Esophagus muscularis mucosa (tissue), 3 donors: Measurements from ENCODE around the gene LEFTY2.

Source experiments
- CTCF ChIP-seq, 3 experiments: fragments of 200-600 bp in 2 of 3; fragments of 450-650 bp in 1 of 3; sonication (generic) in 2 of 3; IDR thresholded peaks; one replicate each; pipeline ENCODE4 v1.5.1; 2017 to 2019; ENCODE audit warnings: antibody characterized with exemption in 3 of 3, mild to moderate bottlenecking in 2 of 3, moderate library complexity in 1 of 3
- POLR2AphosphoS5 ChIP-seq, 2 donors: sonication (generic); formaldehyde crosslinking; IDR thresholded peaks; one replicate each; pipeline ENCODE4 v1.6.1; 2017; ENCODE audit warnings: antibody characterized with exemption in 2 of 2

- no peak for TF ChIP-seq CTCF (IDR thresholded peaks at IDR 0.05)
- TF ChIP-seq POLR2AphosphoS5 (IDR thresholded peaks at IDR 0.05): no peak
These were observed 12.3 kb upstream of the LEFTY2 start for GRCh38 chr1:225953315-225953714.
